Measurements from ENCODE around the gene LACC1. TPM values are rescaled to one million over a fixed set of nuclear protein-coding genes. Genes with fewer than 3 reads are reported as not detected.

LACC1 gene
- total RNA-seq, 1 experiment from 2014 or later: 3.7 TPM

- DNase-seq: no peak
- Mint-ChIP-seq H3K27ac (no peak overlapping the region), H3K4me3 (no peak overlapping the region), H3K36me3 (ENCODE audit: insufficient read depth in 1 of 3, low read depth in 3 of 3) (peaks cover 13 to 22% (median 18%) of the 10 kb centered on the region in 3 experiments), H3K9me3 (peaks cover 4 to 10% of the 10 kb centered on the region in 2 experiments; a peak in 3 of 5 replicates), H3K27me3 (ENCODE audit: low read depth) (no peaks in the 10 kb centered on the region), H3K4me1 (peaks cover 5 to 18% of the 10 kb centered on the region in 2 experiments)
- Histone ChIP-seq H2BK120ac (ENCODE audit: low read depth, low read length, poor library complexity, severe bottlenecking) (no peak overlapping the region), H4K5ac (ENCODE audit: insufficient read length, low read depth, low read length) (no peak overlapping the region), H3K79me1 (ENCODE audit: insufficient read depth, low read depth, low read length, poor library complexity, severe bottlenecking) (no peaks in the 10 kb centered on the region), H3K23ac (ENCODE audit: insufficient read length, low read depth, low read length) (no peak overlapping the region), H3K23me2 (ENCODE audit: insufficient read length, low read depth, low read length, poor library complexity, severe bottlenecking) (no peaks in the 10 kb centered on the region), H2AK5ac (ENCODE audit: insufficient read length, low read length) (no peak overlapping the region), H3K4me1 (ENCODE audit: insufficient read depth, low read length) (no peaks in the 10 kb centered on the region), H3K27ac (ENCODE audit: insufficient read length, low read depth, low read length) (no peak overlapping the region), H2BK5ac (ENCODE audit: insufficient read length, low read length) (no peak overlapping the region), H3T11ph (ENCODE audit: low read length) (no peak overlapping the region), H4K8ac (replicated peaks; ENCODE audit: insufficient read length, low read depth, low read length) (no peak overlapping the region), H2BK15ac (ENCODE audit: low read depth, low read length) (no peak overlapping the region), H3K56ac (ENCODE audit: insufficient read length, low read depth, low read length) (no peak overlapping the region), H2AFZ (ENCODE audit: low read length) (no peak overlapping the region), H3K14ac (ENCODE audit: insufficient read depth, low read length) (no peak overlapping the region), H3K4ac (ENCODE audit: low read depth, low read length) (no peak overlapping the region), H2BK12ac (ENCODE audit: insufficient read length, low read depth, low read length) (no peak overlapping the region), H3K4me2 (ENCODE audit: insufficient read depth, insufficient read length, low read length) (no peak overlapping the region), H2BK20ac (ENCODE audit: low read depth, low read length, poor library complexity, severe bottlenecking) (no peak overlapping the region), H4K91ac (ENCODE audit: insufficient read length, low read depth, low read length) (no peak overlapping the region), H3K27me3 (ENCODE audit: insufficient read depth, low read length) (no peaks in the 10 kb centered on the region), H3K18ac (ENCODE audit: insufficient read length, low read depth, low read length) (no peak overlapping the region), H3K9me3 (ENCODE audit: control insufficient read depth, low read depth, low read length) (no peaks in the 10 kb centered on the region), H3K79me2 (ENCODE audit: insufficient read depth, low read length) (no peaks in the 10 kb centered on the region), H4K20me1 (ENCODE audit: control insufficient read depth, insufficient read depth, insufficient read length) (no peaks in the 10 kb centered on the region), H3K9ac (ENCODE audit: extremely low read depth, insufficient read length, low read length) (no peak overlapping the region)
- no CpG with 5 or more reads among the region's 1 CpG for WGBS (ENCODE audit: extremely low coverage, insufficient read length, low lambda C conversion rate)
- TF ChIP-seq CTCF (conservative IDR thresholded peaks at IDR 0.05): no peak
Measured at GRCh38 chr13:43861863-43862262, 17.8 kb upstream of the LACC1 start.

Measured in H9 (cell line).